Heart left ventricle (tissue), 16 donors: ENCODE results near the gene UPP2. TPM values are rescaled to one million over a fixed set of nuclear protein-coding genes. Genes with fewer than 3 reads are reported as not detected.

Source experiments
- ATAC-seq, 4 donors: fragments of 200-7000 bp; cut with Tn5 transposase; one replicate each; pipeline ENCODE4 v1.9.1; 2020 to 2022; ENCODE audit warnings: moderate library complexity in 4 of 4, mild to moderate bottlenecking in 3 of 4, moderate number of reproducible peaks in 1 of 4
- DNase-seq, 5 donors: peaks; one replicate each; pipeline ENCODE4 v3.0.0-alpha.2; 2020
- H3K27ac ChIP-seq, 12 donors: fragments of 200-600 bp; sonication (generic) in 4 of 12; one replicate each; pipeline versions ENCODE4 v1.5.0 to v1.8.0; 2016 to 2022; ENCODE audit warnings: mild to moderate bottlenecking in 2 of 12
- H3K27me3 ChIP-seq, 9 donors: fragments of 200-600 bp; sonication (generic) in 2 of 9; one replicate each; pipeline versions ENCODE4 v1.5.1 to v1.8.0; 2016 to 2022; ENCODE audit warnings: mild to moderate bottlenecking in 3 of 9
- H3K36me3 ChIP-seq, 9 donors: fragments of 200-600 bp; sonication (generic) in 2 of 9; one replicate each; pipeline versions ENCODE4 v1.5.0 to v1.8.0; 2018 to 2022; ENCODE audit warnings: mild to moderate bottlenecking in 2 of 9
- H3K4me1 ChIP-seq, 12 donors: fragments of 200-600 bp; sonication (generic) in 4 of 12; one replicate each; pipeline versions ENCODE4 v1.5.0 to v1.8.0; 2016 to 2022; ENCODE audit warnings: mild to moderate bottlenecking in 3 of 12
- H3K4me3 ChIP-seq, 12 donors: fragments of 200-600 bp; sonication (generic) in 4 of 12; one replicate each; pipeline versions ENCODE4 v1.5.0 to v1.8.0; 2017 to 2022; ENCODE audit warnings: mild to moderate bottlenecking in 9 of 12, moderate library complexity in 4 of 12
- H3K9me3 ChIP-seq, 12 donors: fragments of 200-600 bp; sonication (generic) in 4 of 12; one replicate each; pipeline versions ENCODE4 v1.5.0 to v1.8.0; 2016 to 2022; ENCODE audit warnings: mild to moderate bottlenecking in 1 of 12
- POLR2A ChIP-seq, 2 donors: fragments of 450-650 bp; IDR thresholded peaks; one replicate each; pipeline ENCODE4 v1.6.1; 2017; ENCODE audit warnings: antibody characterized with exemption in 2 of 2, mild to moderate bottlenecking in 2 of 2, moderate library complexity in 2 of 2
- WGBS, 4 donors: extraction: QIAGEN DNeasy Blood & Tissue Kit in 2 of 4; methylation state at CpG; one replicate each; pipeline versions ENCODE4 v1.1.5 to v1.1.7; 2013 to 2018; 5-methylcytosine and 5-hydroxymethylcytosine counted together
- intact Hi-C, 10 donors: fragments of 100-400 bp; cut with DNase I; formaldehyde crosslinking; loops; one replicate each; pipeline versions ENCODE4 v1.11.1 to v1.14.2; 2022
- polyA plus RNA-seq, 2 donors: library from polyadenylated mRNA; stranded (reverse); fragments of 200-250 nt; gene quantifications; one replicate each; pipeline ENCODE4 v1.2.3, GENCODE V29; 2013
- total RNA-seq, 9 donors: library from RNA; depleted of rRNA in 2 of 9; stranded (reverse); fragments of >200 nt in 2 of 9; fragmentation: NEBNext Ultra II Directional in 3 of 9; extraction: Animal tissue kit (Norgen Biotek cat#: 25700) in 3 of 9; gene quantifications; one replicate each; pipeline versions ENCODE4 v1.1.0 to v1.2.4, GENCODE V29; 2016 to 2023
- TF ChIP-seq, protein P1 (sequence below), 12 donors: fragments of 200-600 bp; sonication (generic) in 4 of 12; IDR thresholded peaks; one replicate each; pipeline versions ENCODE4 v1.5.0 to v1.8.0; 2018 to 2022; ENCODE audit warnings: antibody characterized with exemption in 12 of 12, mild to moderate bottlenecking in 5 of 12
- donor health status: ischemic (EF 13 %, LVEDD 7.1; RV severe dilation, severe dysfunction).
- donor health status: healthy with polysubstance abuse.
- donor health status: DM: no; HTN: yes; CAD: no.
- donor health status: DM: no; HTN: no; CAD: no.
- donor health status: ischemic (EF 25% LVEDD 6.9; RV normal size, moderate dysfunction).
- donor health status: ischemic (EF 25% LVEDD 5.7; RV mildly dilated, moderate dysfunction).
- donor health status: healthy.
- donor health status: DM: yes; HTN: yes; CAD: no.
- donor health status: ischemic (EF 35%, LVEDD 5.7; RV mildly dilated, moderate dysfunction).
- donor health status: nonischemic (EF 11% LVEDD 7.7; RV severe dilation, severe dysfunction).
- donor health status: DM: yes; HTN: yes; CAD: no.
- donor health status: PGD.
- donor health status: ischemic (EF 29% LVEDD 5.4; RV normal size, mild dysfunction).
- donor health status: nonischemic (EF 23%, LVEDD 6.1; RV moderate dilation, normal function).

UPP2 gene
- total and polyA plus RNA-seq, 11 donors: not detected

DNA sequence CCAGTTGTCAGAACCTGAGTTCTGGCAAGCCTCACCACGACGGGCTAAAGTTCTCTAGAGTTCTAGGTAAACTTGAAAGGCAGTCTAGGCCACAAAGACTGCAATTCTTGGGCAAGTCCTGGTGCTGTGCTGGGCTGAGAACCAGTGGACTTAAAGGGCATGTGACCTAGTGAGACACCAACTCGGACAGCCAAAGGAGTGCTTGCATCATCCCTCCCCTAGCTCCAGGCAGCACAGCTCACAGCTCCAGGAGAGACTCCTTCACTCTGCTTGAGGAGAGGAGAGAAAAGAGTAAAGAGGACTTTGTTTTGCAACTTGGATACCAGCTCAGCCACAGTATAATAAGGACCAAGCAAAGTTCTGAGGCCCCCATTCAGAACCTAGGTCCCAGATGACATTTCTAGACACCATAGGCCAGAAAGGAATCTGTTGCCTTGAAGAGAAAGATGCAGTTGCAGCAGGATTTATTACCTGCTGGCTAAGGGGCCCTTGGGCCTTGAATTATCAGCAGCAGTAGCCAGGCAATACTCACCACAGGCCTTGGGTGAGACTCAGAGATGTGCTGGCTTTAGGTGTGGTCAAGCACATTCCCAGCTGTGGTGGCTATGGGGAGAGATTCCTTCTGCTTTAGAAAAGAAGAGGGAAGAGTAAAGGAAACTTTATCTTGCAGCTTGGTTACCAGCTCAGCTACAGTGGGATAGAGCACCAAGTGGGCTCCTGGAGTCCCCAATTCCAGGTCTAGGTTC is 51.8 kb downstream of the UPP2 start:
- no peaks in the 10 kb centered on the region for H3K4me1 ChIP-seq
- H3K4me3 ChIP-seq: no peak overlapping the region
- DNase-seq: no peak
- no peaks in the 10 kb centered on the region for H3K27me3 ChIP-seq
- H3K36me3 ChIP-seq: no peaks in the 10 kb centered on the region
- TF ChIP-seq, protein P1, sequence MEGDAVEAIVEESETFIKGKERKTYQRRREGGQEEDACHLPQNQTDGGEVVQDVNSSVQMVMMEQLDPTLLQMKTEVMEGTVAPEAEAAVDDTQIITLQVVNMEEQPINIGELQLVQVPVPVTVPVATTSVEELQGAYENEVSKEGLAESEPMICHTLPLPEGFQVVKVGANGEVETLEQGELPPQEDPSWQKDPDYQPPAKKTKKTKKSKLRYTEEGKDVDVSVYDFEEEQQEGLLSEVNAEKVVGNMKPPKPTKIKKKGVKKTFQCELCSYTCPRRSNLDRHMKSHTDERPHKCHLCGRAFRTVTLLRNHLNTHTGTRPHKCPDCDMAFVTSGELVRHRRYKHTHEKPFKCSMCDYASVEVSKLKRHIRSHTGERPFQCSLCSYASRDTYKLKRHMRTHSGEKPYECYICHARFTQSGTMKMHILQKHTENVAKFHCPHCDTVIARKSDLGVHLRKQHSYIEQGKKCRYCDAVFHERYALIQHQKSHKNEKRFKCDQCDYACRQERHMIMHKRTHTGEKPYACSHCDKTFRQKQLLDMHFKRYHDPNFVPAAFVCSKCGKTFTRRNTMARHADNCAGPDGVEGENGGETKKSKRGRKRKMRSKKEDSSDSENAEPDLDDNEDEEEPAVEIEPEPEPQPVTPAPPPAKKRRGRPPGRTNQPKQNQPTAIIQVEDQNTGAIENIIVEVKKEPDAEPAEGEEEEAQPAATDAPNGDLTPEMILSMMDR (IDR thresholded peaks at IDR 0.05): no peak
- TF ChIP-seq POLR2A (IDR thresholded peaks at IDR 0.05): no peak
- whole genome bisulfite sequencing, 4 donors: 61 to 92% (median 78%) methylated on average over 3 of the region's 3 CpGs
- peaks cover 0 to 9% (median 0%) of the 10 kb centered on the region in 12 donors for H3K9me3 ChIP-seq
- H3K27ac ChIP-seq: no peak overlapping the region
- intact Hi-C loops: no loop called here
- no peak for ATAC-seq

DNA sequence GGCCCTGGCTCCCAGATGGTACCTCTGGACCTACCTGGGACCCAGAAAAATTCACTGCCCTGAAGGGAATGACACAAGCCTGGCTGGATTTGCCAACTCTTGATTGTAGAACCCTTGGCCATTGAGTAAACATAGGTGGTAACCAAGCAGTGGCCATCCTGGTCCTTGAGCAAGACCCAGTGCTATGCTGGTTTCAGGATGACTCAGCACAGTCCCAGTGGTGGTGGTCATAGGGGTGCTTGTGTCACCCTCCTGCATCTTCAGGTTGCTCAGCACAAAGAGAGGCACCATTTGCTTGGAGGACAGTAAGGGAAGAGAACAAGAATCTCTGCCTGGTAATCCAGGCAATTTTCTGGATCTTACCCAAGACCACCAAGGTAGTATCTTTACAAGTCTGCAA is 52.9 kb downstream of the UPP2 start:
- TF ChIP-seq, protein P1 (IDR thresholded peaks at IDR 0.05): no peak
- Histone ChIP-seq H3K27me3 (no peaks in the 10 kb centered on the region), H3K4me1 (no peaks in the 10 kb centered on the region), H3K4me3 (no peak overlapping the region), H3K36me3 (no peaks in the 10 kb centered on the region), H3K9me3 (peaks cover 0 to 9% (median 0%) of the 10 kb centered on the region in 12 donors), H3K27ac (no peak overlapping the region)
- ATAC-seq (no peak), DNase-seq (no peak)
- intact Hi-C loops: no loop called here

DNA sequence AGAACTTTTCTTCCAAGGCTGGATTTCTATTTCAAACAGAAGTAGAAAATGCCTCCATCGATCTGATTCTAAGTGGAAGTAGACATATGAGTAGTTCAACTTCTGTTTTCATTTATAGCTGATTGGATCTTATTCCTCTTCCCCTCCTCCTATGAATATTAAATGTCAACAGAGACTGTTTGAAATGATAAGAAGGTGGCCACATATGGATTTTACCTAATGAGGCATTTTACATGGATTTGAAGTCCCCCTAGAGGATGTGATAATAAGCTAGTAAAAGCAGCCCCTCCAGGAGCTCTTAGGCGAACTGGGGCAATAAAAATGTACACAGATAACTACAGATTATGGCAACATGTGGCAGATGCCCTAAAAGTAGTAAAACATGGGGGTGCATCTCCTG is 71.0 kb downstream of the UPP2 start:
- Histone ChIP-seq H3K4me1 (no peaks in the 10 kb centered on the region), H3K9me3 (no peaks in the 10 kb centered on the region), H3K36me3 (no peaks in the 10 kb centered on the region), H3K27me3 (no peaks in the 10 kb centered on the region), H3K4me3 (no peak overlapping the region), H3K27ac (no peak overlapping the region)
- no peak for ATAC-seq
- no peak for DNase-seq
- intact Hi-C loops: loop anchor here in 2 of 10 donors (10.0 kb wide), 2 partner anchors 138 to 452 kb away; no protein-coding TSS in a partner anchor
- 41 to 47% (median 42%) methylated on average over 2 of the region's 2 CpGs for WGBS, 4 donors
- no peak for TF ChIP-seq POLR2A (IDR thresholded peaks at IDR 0.05)
- TF ChIP-seq, protein P1 (IDR thresholded peaks at IDR 0.05): no peak

DNA sequence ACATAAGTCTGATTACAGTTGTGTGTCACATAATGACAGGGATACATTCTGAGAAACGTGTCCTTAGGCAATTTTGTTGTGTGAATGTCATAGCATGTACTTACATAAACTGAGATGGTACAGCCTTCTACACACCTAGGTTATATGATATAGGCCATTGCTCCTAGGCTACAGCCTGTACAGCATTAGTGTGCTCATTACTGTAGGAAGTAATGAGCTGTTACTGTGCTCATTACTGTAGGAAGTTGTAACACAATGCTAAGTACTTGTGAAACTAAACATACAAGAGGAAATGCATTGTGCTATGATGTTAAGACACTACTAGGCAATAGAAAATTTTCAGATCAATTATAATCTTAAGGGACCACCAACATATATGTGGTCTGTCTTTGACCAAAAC is 72.8 kb downstream of the UPP2 start:
- Histone ChIP-seq H3K27ac (no peak overlapping the region), H3K4me3 (no peak overlapping the region), H3K9me3 (no peaks in the 10 kb centered on the region), H3K4me1 (peaks cover 0 to 3% (median 0%) of the 10 kb centered on the region in 12 donors), H3K36me3 (no peaks in the 10 kb centered on the region), H3K27me3 (no peaks in the 10 kb centered on the region)
- DNase-seq (no peak), ATAC-seq (peak in 1 of 4 donors; percentile 33)
- intact Hi-C loops: loop anchor here in 2 of 10 donors (10.0 kb wide), 2 partner anchors 140 to 450 kb away; no protein-coding TSS in a partner anchor
- TF ChIP-seq, protein P1 (IDR thresholded peaks at IDR 0.05): no peak
- no peak for TF ChIP-seq POLR2A (IDR thresholded peaks at IDR 0.05)
- WGBS, 4 donors: 65 to 89% (median 87%) methylated on average over 1 of the region's 1 CpG
